ENCODE results near the gene SPAG16.
"Not testable (repeated sequence)": the region's sequence is repeated elsewhere in the genome, so short reads cannot be mapped to it uniquely, and the experiment has no call there.

The SPAG16 gene

GRCh38 chr2:214019229-214019972, 735.1 kb downstream of the SPAG16 start:
- peak; percentile 6 for DNase-seq

GRCh38 chr2:214019973-214020345, 735.7 kb downstream of the SPAG16 start:
- DNase-seq: no peak

- DNase-seq: no peak
Measured at GRCh38 chr2:214029190-214029589, 744.9 kb downstream of the SPAG16 start.

- no peak for DNase-seq
Measured at GRCh38 chr2:214031566-214031965, 747.3 kb downstream of the SPAG16 start.

GRCh38 chr2:214034417-214034816, 750.2 kb downstream of the SPAG16 start:
- no peak for DNase-seq

- DNase-seq: no peak
Measured at GRCh38 chr2:214035091-214035852, 751.0 kb downstream of the SPAG16 start.

- no peak for DNase-seq
Measured at GRCh38 chr2:214035921-214036320, 751.7 kb downstream of the SPAG16 start.

GRCh38 chr2:214038186-214038585, 753.9 kb downstream of the SPAG16 start:
- no peak for DNase-seq

- DNase-seq: no peak
Measured at GRCh38 chr2:214050731-214051130, 766.5 kb downstream of the SPAG16 start.

- no peak for DNase-seq
Measured at GRCh38 chr2:214051585-214051984, 767.3 kb downstream of the SPAG16 start.

- no peak for DNase-seq
Measured at GRCh38 chr2:214052235-214052634, 768.0 kb downstream of the SPAG16 start.

- no peak for DNase-seq
Measured at GRCh38 chr2:214057986-214058385, 773.7 kb downstream of the SPAG16 start.

GRCh38 chr2:214062279-214062678, 778.0 kb downstream of the SPAG16 start:
- not testable (repeated sequence) for DNase-seq

GRCh38 chr2:214064471-214064870, 780.2 kb downstream of the SPAG16 start:
- no peak for DNase-seq

GRCh38 chr2:214066862-214067261, 782.6 kb downstream of the SPAG16 start:
- no peak for DNase-seq

GRCh38 chr2:214069254-214069653, 785.0 kb downstream of the SPAG16 start:
- no peak for DNase-seq

- DNase-seq: no peak
Measured at GRCh38 chr2:214075456-214075855, 791.2 kb downstream of the SPAG16 start.

- DNase-seq: no peak
Measured at GRCh38 chr2:214076527-214076926, 792.3 kb downstream of the SPAG16 start.

GRCh38 chr2:214077727-214078126, 793.5 kb downstream of the SPAG16 start:
- DNase-seq: no peak

GRCh38 chr2:214079032-214079431, 794.8 kb downstream of the SPAG16 start:
- DNase-seq: no peak

- DNase-seq: peak; percentile 68
Measured at GRCh38 chr2:214088536-214088935, 804.3 kb downstream of the SPAG16 start.

- DNase-seq: peak; percentile 18
Measured at GRCh38 chr2:214096208-214096715, 812.0 kb downstream of the SPAG16 start.

- DNase-seq: no peak
Measured at GRCh38 chr2:214098811-214099210, 814.5 kb downstream of the SPAG16 start.

- DNase-seq: no peak
Measured at GRCh38 chr2:214100488-214100887, 816.2 kb downstream of the SPAG16 start.

All from eye (tissue), 1 donor.